NCI-H1417 (cell line): ENCODE data around the gene ST8SIA6.
A peak's percentile ranks its signal among the peaks of the same experiment; 100 is the strongest.

Experiments used
- DNase-seq, 3 experiments: peaks; one replicate each; lab custom pipeline; 2025; lab: John Stamatoyannopoulos, UW

ST8SIA6 gene

DNA sequence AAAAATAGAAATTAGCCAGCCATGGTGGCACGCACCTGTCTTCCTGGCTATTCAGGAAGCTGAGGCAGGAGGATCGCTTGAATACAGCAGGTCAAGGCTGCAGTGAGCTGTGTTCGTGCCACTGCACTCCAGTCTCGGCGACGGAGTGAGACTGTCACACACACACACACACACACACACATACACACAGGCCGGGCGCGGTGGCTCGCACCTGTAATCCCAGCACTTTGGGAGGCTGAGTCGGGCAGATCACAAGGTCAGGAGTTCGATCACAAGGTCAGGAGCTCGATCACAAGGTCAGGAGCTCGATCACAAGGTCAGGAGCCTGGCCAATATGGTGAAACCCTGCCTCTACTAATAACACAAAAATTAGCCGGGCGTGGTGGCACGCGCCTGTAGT is 68.4 kb downstream of the ST8SIA6 start:
- DNase-seq: no peak

DNA sequence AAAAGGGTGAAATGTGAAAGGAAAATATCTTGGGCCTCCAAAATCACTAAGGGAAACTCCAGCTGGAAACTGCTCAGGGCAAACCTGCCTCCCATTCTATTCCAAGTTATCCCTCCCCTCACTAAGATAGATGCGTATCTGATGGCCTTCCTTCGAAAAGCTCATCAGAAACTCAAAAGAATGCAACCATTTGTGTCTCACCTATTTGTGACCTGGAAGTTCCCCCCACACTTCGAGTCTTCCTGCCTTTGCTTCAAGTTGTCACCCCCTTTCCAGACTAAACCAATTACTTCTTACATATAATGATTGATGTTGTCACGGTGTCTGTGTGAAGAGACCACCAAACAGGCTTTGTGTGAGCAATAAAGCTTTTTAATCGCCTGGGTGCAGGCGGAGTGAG is 69.3 kb downstream of the ST8SIA6 start:
- DNase-seq: no peak

DNA sequence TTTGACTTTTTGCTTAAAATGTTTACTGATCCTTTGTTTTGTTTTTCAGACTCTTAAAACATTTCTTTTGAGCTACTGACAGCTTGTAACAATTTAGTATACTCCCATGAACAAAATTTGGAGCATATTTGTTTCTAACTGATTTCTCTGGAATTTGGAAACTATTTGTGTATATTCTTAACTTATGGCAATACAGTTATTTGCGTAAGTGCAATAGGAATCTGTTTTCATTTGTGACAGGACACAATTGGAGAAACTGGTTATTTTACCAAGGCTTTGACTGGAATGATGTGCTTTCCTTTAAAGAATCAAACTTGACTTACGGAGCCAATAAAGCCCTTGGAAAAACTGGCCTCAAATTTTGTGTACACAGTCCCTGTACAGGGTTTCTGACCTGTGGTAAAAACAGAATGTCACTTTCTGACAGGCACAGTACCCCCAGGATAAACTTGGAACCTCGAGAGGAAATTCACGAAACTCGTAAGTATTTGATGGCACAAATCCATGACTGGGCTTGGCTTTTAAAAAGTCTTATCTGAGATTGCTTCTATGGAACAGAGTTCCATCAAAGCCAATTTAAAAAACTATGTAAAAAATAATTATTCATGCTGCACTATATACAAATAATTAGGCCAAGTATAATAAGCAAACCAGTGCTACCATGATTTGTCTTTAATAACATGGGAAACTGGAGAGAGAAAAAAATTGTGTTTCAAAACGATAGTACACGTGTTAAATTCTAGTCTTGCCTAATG is 70.4 kb downstream of the ST8SIA6 start:
- no peak for DNase-seq

DNA sequence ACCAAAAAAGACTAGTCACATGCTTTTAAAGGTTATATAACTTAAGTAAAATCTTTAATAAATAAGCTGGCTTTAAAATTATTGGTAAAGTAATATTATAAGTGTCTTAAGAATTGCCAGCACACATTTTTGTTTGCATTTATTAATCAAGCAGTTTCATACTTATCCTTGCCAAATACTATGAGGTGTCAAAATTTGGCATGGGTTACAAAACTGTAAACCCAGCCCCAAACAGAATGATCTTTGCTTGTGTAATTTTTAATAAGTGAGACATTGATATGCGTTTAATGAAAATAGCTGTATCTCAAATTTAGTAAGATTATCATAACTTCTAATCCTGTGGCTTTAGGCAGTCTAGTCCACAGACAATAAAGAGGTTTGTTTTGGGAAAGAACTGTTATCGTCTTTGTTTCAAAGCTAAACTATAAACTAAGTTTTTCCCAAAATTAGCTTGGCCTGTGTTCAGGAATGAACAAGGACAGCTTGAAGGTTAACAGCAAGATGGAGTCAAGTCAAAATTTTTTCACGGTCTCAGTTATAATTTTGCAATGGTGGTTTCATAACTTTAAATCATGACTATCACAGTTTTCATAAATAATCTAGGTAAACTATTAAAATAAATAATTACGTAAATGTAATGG is 72.8 kb downstream of the ST8SIA6 start:
- no peak for DNase-seq

DNA sequence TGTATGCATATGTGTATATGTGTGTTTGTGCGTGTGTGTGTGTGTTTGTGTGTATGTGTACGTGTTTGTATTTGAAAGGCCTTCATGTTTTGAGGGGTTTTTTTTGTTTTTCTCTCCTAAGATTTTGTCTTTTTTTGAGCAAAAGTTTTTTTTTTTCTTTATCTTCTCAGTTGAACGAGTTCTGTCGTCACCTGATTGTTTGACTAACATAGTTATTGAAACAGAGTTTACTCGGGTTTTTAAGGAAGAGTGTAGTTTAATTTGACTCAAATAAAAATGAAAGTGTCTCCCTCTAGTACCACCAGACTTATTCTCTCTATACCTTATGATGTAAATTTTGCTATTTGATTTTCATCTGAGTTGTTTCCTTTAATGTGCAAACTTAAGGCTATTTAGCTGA is 73.5 kb downstream of the ST8SIA6 start:
- no peak for DNase-seq

DNA sequence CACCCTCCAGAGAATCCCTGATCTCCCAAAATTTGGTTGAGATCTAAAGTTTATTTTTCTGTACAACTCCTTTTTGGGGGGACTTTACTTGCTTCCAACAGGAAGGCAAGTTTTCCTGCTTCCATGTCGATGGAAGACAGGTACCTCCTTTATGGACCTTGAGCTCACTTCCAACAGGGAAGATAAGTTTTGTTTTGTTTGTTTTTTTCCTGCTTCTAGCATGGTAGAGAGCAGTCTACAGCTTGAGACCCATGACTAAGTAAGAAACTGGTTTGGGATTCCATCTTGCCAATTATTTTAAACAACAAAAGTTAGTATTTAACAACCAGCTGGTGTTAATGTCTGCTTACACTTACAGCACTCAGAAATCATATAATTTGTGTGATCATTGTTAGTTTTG is 74.4 kb downstream of the ST8SIA6 start:
- DNase-seq: no peak

DNA sequence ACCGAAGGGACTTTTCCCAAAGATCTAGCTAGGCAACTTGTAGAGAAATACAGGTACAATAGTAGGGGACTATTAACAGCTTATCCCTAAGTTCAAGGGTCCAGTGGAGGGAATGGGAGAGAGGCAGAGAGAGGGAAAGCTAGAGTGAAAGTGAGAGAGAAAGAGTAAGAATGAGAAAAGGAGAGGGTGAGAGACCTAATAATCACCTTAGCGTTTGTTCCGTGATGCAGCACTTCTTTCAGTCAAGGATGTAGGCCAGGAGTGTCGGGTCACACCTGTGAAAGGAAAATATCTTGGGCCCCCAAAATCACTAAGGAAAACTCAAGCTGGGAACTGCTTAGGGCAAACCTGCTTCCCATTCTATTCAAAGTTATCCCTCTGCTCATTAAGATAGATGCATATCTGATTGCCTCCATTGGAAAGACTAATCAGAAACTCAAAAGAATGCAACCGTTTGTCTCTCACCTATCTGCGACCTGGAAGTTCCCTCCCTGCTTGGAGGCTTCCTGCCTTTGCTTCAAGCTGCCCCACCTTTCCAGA is 75.2 kb downstream of the ST8SIA6 start:
- no peak for DNase-seq

DNA sequence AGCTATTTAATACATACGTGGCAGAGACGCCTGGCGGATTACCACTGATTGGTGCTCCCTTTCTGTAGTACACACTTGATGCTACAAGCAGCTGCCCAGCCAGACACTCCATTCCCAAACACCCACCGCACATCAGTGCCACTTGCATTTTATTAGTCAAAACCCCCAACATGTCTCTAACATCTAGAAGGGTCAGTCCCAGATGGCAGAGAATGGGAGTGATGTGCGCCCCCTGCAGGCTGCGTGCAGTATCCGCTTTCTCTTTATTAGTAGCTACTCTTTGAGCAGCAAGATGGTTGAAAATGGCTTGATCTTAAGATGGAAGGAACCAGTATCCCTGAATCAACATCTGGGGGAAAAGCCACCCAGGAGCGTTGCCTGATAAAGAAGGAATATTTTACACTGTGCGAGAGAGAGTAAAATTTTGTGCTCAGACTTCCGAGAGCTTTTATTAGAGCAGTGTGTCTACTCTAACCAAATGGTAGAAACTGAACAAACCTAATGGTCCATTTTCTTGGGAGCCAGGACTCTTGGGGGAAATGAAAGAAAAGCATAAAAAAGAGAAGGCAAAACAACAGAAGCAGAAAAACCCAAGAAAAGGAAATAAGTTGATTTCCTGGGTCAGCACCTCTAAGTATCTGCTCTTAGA is 78.3 kb downstream of the ST8SIA6 start:
- DNase-seq: no peak

DNA sequence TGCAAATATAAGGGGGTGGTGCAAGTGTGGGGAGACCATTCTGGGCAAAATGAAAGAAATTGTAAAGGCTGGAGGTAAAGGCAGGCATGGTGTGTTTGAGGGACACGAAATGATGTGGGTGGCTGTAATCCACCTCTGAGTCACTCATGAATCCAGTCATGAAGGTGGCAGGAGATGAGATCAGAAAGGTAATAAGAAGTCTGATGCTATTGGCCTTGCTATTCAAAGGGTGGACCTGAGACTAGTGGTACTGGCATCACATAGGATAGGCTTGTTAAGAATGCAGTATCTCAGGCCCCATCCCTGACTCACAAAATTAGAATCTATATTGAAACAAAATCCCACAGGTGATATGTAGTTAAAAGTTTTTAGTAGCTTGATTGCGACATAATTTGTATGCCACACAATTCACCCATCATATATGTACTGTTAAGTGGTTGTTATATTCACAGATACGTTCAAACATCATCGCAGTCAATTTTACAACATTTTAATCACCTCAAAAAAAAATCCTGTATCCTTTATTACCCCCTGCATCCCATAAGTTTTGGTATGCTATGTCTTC is 85.6 kb downstream of the ST8SIA6 start:
- no peak for DNase-seq

DNA sequence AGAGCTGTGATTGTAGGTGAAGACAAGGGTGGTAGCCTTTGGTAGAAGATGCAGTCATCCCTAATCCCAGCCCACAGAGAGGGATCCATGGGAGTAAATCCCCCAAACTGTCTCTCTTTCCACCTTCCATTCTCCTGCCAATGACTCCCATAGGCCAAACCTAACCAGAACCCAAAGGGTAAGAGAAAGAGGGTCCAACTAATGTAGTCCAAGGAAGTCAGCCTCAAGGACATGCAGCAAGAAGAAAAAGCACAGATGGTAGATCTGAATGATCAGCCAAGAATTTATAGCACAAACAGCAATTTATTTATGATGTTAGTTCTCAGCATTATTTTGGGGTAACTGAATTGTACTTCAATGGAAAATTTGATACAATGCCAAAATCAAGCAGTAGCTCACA is 87.7 kb downstream of the ST8SIA6 start:
- no peak for DNase-seq

DNA sequence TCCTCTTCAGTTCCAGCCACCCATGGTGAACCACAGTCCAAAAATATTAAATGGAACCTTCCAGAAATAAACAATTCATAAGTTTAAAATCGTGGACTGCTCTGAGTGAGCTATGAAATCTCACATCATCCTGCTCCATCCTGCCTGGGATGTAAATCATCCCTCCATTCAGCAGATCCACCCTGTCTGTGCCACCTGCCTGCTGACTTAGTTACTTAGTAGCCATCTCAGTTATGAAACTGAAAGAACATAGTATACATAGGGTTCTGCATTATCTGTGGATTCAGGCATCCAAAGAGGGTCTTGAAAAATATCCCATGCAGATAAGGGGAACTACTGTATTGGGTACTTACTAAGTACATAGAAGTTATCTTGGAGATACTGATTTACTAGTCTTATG is 89.0 kb downstream of the ST8SIA6 start:
- DNase-seq: peak in 1 of 3 experiments; percentile 1

DNA sequence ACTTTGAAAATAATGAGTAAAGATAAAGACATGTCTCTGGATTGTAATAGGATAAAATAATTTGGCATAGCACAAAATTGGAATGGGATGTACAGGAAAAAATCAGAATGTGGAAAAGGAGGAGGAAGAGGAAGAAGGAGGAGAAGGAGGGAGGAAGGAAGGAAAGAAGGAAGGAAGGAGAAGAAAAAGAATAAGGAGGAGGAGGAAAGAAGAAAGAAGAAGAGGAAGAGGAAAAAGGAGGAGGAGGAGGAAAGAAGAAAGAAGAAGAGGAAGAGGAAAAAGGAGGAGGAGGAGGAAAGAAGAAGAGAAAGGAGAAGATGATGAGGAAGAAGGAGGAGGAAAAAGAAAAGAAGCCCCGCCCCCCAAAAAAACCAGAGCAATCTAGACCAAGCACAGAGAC is 95.9 kb downstream of the ST8SIA6 start:
- no peak for DNase-seq

DNA sequence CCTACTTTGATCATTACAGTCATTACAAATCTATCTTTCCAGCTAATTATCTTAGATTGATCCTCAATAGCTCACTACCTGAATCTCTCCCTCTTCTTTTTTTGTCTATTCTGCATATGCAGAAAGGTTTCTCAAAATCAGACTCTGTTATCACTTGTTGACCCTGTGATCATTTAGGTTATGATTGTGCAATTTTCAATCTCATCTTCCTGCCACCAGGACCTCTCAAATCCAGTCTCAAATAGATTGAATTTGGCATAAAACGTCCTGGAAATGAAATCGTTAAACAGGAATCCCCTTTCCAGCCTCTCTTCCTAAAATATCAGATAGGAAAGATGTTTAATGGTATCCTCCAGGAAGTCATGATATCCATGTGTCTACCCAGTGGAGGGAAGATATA is 96.6 kb downstream of the ST8SIA6 start:
- DNase-seq: no peak

DNA sequence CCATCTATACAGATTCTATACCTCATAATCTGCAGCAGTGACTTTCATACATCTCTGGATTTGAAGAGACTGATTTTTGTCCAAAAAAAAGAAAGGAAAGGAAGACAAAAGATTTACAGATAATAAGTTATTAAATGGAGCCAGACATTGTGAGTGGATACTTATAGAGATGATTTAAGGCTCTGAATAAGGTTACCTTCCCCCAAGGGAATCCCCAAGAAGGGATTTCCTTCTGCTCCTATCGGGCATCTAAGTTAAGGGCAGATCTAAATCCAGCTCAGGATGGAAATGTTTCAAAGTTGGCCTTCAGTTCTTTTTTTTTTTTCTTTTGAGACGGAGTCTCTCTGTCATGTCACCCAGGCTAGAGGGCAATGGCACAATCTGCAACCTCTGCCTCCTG is 97.6 kb downstream of the ST8SIA6 start:
- DNase-seq: no peak

DNA sequence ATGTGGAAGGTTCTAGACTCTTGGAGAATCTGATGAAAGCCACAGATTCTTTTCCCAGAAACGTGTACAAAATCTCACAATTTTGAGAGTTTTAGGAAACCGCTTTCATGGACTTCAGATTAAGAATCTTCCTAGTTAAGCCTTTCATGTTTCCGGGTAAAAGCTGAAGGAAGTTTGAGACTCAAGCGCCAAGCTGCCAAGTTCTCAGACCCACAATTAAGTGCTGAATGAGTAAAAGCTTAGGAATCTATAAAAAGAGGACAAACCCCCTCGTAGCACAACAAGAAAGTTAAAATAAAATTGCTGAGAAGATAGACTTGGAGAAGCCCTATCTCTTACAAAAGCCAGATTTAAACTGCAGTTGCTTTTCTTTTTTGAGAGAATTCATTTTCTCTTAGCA is 99.6 kb downstream of the ST8SIA6 start:
- no peak for DNase-seq

DNA sequence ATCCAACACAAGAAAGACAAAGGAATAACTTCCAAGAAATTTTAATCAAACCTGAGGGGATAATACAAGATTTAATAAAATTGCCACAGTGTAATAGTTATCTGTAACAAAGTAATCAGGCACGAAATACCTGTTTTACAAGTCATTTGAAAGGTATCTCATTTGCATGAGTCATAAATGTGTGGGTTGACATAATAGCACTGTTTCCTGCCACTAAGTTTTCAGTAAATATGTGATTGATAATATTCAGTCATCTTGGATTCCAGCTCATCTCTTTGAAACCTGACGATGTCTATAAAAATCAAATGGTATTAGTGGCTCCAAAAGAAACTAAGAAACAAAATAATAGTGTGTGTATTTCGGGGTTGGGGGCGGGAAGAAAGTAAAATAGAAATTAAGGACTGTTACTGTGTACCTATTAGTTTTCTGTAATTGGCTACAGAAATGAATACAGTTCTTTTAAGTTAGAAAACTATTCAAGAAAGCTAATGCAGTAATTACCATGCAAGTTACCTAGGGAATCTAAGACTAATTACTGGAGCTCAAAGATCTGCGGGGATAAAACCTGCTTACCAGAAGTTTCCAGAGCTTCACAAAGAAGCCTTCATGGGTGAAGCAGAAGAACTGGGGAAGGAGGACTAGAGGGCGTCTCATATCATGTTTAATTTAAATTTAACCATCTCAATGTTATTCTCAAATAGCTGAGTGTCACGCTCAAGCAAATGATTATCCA is 100.7 kb downstream of the ST8SIA6 start:
- no peak for DNase-seq

DNA sequence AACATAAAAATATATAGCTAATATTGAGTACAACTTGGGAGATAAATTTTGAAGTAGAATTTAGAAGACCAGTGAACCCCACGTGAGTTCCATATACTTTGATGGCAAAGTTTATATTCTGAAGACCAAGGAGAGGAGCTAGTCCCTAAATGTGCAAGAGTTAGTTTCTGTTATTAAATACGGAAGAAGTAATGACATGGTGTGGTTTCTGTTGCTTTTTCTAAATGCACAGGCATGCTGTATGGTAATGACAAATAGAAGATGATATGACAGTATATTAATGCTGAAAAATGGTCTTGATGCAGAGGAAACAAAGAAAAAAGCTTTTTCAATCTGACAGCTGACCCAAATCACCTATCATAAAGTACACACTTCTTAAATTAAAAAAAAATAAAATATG is 101.8 kb downstream of the ST8SIA6 start:
- no peak for DNase-seq

DNA sequence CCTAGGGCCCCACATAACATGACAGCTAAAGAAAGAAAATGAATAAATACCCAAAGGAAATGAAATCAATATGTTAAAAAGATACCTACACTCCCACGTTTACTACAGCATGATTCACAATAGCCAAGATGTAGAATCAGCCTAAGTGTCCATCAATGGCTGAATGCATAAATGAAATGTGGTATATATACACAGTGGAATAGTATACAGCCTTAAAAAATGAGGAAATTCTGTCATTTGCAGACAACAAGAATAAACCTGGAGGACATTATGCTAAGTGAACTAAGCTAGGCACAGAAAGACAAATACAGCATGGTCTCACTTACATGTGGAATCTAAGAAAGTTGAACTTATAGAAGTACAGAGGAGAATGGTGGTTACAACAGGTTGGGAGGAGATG is 102.9 kb downstream of the ST8SIA6 start:
- no peak for DNase-seq

DNA sequence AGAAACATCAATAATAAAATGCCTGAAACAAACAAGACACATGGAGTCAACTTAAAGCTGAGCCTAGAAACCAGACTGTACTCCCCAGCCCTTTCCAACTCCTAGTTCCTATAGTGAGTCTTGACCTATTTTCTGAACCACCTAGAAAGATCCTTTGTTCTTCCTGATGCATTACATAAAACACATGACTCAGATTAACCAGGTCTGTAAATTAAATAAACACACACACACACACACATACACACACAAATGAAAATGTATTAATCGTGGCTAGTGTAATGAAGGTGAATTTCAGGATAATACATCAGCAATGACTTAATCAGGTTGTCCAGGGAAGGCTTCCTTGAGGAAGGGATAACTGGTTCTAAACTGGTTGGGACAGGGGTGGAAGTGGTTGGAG is 104.7 kb downstream of the ST8SIA6 start:
- DNase-seq: no peak

DNA sequence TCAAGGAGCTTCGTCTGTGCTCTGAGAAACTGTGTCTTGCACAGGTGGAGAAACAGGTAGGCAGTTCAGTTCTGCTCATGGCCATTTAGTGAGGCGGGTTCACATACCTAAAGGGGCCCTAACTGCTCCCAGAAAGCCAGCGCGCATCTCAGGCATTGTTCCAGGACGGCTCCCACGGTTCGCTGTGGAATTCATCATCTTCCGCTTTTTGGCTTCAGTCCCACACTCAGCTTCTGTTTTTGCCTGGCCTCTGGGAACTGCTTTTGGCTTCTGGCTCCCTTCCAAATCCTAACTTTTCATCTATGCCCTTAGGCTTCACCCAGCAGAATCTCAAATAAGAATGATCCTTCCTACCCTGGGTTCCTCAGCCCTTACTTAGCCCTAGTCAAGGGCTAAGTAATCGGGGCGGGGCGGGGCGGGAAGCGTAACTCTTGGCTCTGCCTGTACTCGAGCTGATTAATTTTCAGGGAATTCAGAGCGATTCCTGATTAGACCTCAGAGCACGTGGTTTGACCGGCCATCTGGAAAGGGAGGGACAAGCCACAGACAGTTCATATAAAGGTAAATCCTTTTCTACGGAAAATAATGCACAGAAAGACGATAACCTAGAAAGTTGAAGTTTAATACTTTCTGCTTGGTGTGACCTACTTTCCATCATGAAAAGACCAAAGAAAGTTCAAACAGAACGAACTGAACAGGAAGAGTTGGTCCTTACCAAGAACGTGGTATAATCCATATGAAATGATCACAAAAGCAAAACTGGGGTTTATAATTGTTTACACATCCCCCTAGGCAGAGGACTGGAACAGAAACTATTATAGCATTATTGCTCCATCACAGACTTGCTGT is 105.7 kb downstream of the ST8SIA6 start:
- DNase-seq: peak in 1 of 3 experiments; percentile 6

DNA sequence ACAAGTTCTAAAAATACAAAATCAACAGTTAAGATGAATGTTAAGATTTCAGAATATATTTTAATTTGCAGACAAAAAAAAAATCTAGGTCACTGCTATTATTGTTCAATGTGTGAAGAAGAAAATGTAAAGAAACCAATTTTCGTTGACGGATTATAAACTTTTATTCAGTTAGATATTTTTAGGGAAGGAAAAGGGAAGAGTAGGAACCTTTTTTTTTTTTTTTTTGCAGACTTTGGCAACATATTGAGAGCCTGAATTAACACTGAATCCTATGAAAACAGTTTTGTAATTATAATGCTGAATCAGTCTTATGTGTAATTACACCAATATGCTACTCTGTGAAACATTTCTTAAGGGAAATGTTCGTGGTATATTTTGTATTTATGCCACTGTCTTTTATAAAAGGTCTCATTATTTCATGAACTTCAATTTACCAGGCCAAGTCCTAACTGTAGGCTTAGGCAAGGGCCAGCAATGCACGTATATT is 106.3 kb downstream of the ST8SIA6 start:
- DNase-seq: no peak
